ACC112 (cell line): Measurements from ENCODE around the gene TRNP1.

ENCODE experiments used
- H2AFZ ChIP-seq: fragments of 200-600 bp; sonication (generic); one replicate; pipeline ENCODE4 v1.6.0; 2017; ENCODE audit warnings: antibody characterized with exemption, low read length; ENCODE audit not compliant: unreplicated experiment
- H3K27ac ChIP-seq: fragments of 200-600 bp; sonication (generic); 2 replicates; pipeline ENCODE4 v1.5.1; 2014; ENCODE audit warnings: low read depth, mild to moderate bottlenecking, antibody characterized with exemption, low read length, moderate library complexity
- H3K27me3 ChIP-seq: fragments of 200-600 bp; sonication (generic); 2 replicates; pipeline ENCODE4 v1.6.1; 2014; ENCODE audit warnings: mild to moderate bottlenecking, antibody characterized with exemption, low read length, moderate library complexity, mixed read lengths; ENCODE audit not compliant: insufficient read depth
- H3K36me3 ChIP-seq: fragments of 200-600 bp; sonication (generic); 2 replicates; pipeline ENCODE4 v1.6.1; 2016; ENCODE audit warnings: mild to moderate bottlenecking, antibody characterized with exemption, low read length, moderate library complexity, mixed read lengths; ENCODE audit not compliant: insufficient read depth
- H3K4me1 ChIP-seq: fragments of 200-600 bp; sonication (generic); one replicate; pipeline ENCODE4 v1.6.1; 2016; ENCODE audit warnings: low read length, mixed read lengths; ENCODE audit not compliant: insufficient read depth, unreplicated experiment, control insufficient read depth
- H3K4me3 ChIP-seq: fragments of 200-600 bp; sonication (generic); 2 replicates; pipeline ENCODE4 v1.5.1; 2014; ENCODE audit warnings: mild to moderate bottlenecking, low read depth, low read length
- H3K79me2 ChIP-seq: fragments of 200-600 bp; sonication (generic); one replicate; pipeline ENCODE4 v1.6.0; 2016; ENCODE audit warnings: low read length; ENCODE audit not compliant: control insufficient read depth, unreplicated experiment, insufficient read depth

TRNP1 gene

GRCh38 chr1:27047914-27048313 is 54.4 kb downstream of the TRNP1 start:
- Histone ChIP-seq H2AFZ (no peak overlapping the region), H3K79me2 (no peaks in the 10 kb centered on the region), H3K4me3 (no peak overlapping the region), H3K36me3 (no peaks in the 10 kb centered on the region), H3K4me1 (peaks cover 18% of the 10 kb centered on the region), H3K27ac (no peak overlapping the region), H3K27me3 (no peaks in the 10 kb centered on the region)

DNA sequence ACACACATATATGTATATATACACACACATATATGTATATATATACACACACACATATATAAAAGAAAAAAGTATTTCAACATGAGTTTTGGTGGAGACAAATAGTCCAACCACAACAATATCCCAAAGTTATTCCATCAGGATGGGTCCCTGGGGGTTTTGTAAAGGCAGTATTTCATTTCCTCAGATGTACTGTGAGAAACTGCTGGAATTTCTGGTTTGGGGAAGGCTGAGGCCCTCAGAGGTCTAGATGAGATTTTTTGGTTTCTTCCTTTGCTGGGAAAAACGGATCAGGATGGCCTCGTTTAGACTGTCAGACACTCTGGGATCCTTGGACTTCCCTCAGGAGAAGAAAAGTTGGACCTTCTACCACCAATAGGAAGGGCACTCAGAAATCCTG is 55.6 kb downstream of the TRNP1 start:
- no peak overlapping the region for H3K4me3 ChIP-seq
- no peaks in the 10 kb centered on the region for H3K27me3 ChIP-seq
- H3K79me2 ChIP-seq, result no peaks in the 10 kb centered on the region
- peaks cover 18% of the 10 kb centered on the region for H3K4me1 ChIP-seq
- no peaks in the 10 kb centered on the region for H3K36me3 ChIP-seq
- H3K27ac ChIP-seq, result no peak overlapping the region
- no peak overlapping the region for H2AFZ ChIP-seq

DNA sequence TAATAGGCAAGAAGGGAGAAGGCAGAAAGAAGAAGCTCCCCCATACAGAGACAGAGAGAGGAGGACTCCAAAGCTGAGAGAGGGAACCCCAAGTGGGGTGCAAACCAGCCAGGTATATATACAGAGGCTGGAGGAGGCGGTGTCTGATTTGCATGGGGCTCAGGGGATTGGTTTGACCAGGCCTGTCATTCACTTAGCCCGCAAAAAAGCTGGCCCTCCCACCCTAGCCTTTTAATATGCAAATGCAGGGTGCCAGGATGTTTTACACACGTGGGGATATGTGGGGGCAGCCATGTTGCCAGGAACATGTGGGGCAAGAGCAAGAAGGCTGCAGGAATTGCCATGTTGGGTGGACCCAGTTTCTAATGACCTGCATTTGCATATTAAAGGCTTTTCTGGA is 56.1 kb downstream of the TRNP1 start:
- Histone ChIP-seq H2AFZ (no peak overlapping the region), H3K27me3 (no peaks in the 10 kb centered on the region), H3K4me1 (peaks cover 18% of the 10 kb centered on the region), H3K27ac (no peak overlapping the region), H3K36me3 (no peaks in the 10 kb centered on the region), H3K79me2 (no peaks in the 10 kb centered on the region), H3K4me3 (no peak overlapping the region)
